ENCODE results near the gene TOLLIP.

DNA sequence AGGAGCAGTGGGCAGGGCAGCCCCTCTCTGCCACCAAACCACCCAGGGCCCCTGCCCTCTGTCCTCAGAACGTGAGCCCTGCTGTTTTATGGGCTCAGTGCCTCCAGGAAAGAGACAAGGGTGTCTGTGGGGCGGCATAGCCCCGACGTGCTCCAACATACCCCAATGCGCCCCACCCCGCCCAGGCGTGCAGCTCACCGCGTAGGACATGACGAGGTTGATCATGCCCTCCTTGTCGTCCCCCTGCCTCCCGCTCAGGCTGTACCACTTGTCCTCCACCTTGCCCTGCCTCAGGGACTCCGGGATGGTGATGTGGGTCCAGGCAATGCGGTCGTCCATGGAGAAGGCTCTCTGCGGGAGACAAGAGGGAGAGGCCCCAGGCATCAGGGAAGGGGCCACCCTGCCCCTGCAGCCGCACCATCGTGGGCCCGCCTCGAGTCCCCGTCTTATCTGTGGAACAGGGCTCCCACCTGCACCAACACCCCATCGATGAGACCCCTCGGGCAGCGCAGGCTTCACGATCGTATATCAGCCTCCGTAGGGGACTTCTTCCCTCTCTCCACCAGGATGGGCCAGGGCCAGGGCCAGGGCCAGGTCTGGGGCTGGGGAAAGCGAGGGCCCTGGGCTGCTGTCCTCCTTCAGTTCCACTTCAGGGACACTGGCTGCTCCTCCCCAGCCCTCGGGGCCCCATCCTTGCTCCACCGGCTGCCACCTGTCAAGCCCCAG lies 20.8 kb downstream of the TOLLIP start:
- TF ChIP-seq ZNF214 (tag by site-specific recombination; IDR thresholded peaks at IDR 0.05; ENCODE audit: borderline replicate concordance): no peak
- TF ChIP-seq MZF1 (tag by site-specific recombination; IDR thresholded peaks at IDR 0.05; ENCODE audit: borderline replicate concordance): no peak
- TF ChIP-seq CTCF (tag by site-specific recombination; IDR thresholded peaks at IDR 0.05): no peak
- no peak for TF ChIP-seq REPIN1 (tag by site-specific recombination; IDR thresholded peaks at IDR 0.05; ENCODE audit: low read depth)
- no peak for TF ChIP-seq ZNF324 (tag by site-specific recombination; IDR thresholded peaks at IDR 0.05)
- TF ChIP-seq ZNF670 (tag by site-specific recombination; IDR thresholded peaks at IDR 0.05; ENCODE audit: low read depth): no peak

All from HEK293 (cell line).